MG63 (cell line): ENCODE results near the gene ZPLD1. TPM values are rescaled to one million over a fixed set of nuclear protein-coding genes. Genes with fewer than 3 reads are reported as not detected.

Experiments
- DNase-seq: peaks from one replicate; pipeline ENCODE4 v3.0.0-alpha.2; 2020
- H3K27me3 ChIP-seq: fragments of 250-450 bp; sonication (Bioruptor Pico); 2 replicates; pipeline ENCODE4 v1.5.1; 2020; ENCODE audit warnings: mild to moderate bottlenecking, moderate library complexity
- H3K36me3 ChIP-seq: fragments of 250-450 bp; sonication (Bioruptor Pico); 2 replicates; pipeline ENCODE4 v1.5.1; 2020; ENCODE audit warnings: mild to moderate bottlenecking, moderate library complexity
- H3K4me3 ChIP-seq: fragments of 250-450 bp; sonication (Bioruptor Pico); 2 replicates; pipeline ENCODE4 v1.5.1; 2020; ENCODE audit warnings: mild to moderate bottlenecking, moderate library complexity
- H3K9me3 ChIP-seq: fragments of 250-450 bp; sonication (Bioruptor Pico); 2 replicates; pipeline ENCODE4 v1.5.1; 2020; ENCODE audit warnings: mild to moderate bottlenecking, moderate library complexity
- total RNA-seq: library from RNA; depleted of rRNA; stranded (reverse); fragments of >200 nt; shearing (Covaris generic); gene quantifications from 2 replicates; pipeline ENCODE4 v1.2.3, GENCODE V29; 2014; ENCODE audit warnings: low replicate concordance

Gene ZPLD1
- total RNA-seq, 1 experiment from 2014 or later, result not detected

DNA sequence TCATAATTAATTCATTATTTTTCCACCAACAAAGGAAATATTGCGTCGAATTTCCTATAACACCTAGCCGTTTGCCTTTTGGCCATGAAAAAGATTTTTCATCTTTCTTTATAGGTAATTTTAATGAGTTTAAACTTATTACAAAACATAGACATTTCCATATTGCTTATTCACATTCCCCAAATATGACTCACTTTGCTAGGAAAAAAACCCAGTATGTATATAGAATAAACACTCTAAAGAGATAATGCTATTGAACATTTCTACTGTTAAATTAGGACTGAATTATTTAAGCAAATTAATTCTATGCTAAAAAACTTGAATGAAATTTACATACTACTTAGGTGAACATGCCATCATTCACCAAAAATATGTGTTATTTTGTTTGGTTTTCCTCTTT lies 16.2 kb downstream of the ZPLD1 start:
- H3K36me3 ChIP-seq, result no peaks in the 10 kb centered on the region
- no peak overlapping the region for H3K4me3 ChIP-seq
- no peak for DNase-seq
- H3K27me3 ChIP-seq, result no peaks in the 10 kb centered on the region
- H3K9me3 ChIP-seq, result no peaks in the 10 kb centered on the region

DNA sequence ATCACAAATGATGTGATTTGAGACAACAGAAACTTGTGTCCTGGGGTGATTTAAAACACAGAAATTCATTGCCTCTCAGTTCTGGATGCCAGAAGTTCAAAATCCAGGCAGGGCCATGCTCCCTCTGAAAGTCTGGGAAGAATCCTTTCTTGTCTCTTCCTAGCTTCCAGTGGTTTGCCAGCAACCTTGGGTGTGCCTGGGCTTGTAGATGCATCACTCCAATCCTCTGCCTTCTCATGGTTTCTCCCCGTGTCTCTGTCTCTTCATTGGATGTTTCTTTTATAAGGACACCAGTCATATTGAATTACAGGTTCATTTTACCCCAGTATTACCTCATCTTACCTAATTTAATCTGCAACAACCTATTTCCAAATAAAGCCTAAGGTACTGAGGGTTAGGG lies 16.7 kb downstream of the ZPLD1 start:
- Histone ChIP-seq H3K36me3 (no peaks in the 10 kb centered on the region), H3K27me3 (no peaks in the 10 kb centered on the region), H3K4me3 (no peak overlapping the region), H3K9me3 (no peaks in the 10 kb centered on the region)
- no peak for DNase-seq

DNA sequence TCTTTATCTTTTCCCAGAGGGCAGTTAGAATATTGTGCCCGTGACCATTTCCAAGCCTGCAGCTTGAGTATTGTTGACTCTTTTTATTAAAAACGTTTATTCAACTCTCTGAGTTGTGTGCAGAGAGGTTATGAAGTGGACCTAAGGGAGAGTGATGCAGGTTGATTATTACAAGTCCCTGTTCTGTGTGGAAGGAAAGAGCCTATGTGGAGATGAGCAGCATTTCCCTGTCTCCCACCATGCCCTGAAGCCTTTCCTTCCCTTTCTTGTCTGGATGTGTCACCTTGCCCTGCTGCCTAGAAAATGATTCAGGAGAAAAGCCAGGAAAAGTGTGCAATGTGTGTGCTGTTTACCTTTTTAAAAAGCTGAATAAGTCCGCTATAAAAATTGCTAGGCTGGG lies 19.4 kb downstream of the ZPLD1 start:
- Histone ChIP-seq H3K36me3 (no peaks in the 10 kb centered on the region), H3K4me3 (no peak overlapping the region), H3K9me3 (no peaks in the 10 kb centered on the region), H3K27me3 (no peaks in the 10 kb centered on the region)
- DNase-seq, result no peak

DNA sequence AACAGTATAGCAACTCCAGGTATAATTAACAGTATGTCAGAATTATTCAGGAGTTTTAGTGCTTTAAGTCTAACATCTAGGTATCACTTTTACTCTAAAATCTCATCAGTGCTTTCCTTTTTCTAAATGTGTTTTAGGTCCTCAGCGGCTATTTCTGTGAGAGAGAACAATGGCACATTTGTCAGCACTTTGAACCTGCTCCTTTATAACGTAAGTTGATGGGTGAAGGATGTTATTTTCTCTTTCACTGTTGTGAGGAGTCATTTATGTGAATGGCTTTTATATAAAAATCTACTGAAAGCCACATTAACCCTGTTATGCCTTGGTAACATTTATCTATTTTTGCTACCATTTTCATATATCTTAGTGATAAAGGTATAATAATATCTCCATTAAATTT lies 22.8 kb downstream of the ZPLD1 start:
- Histone ChIP-seq H3K4me3 (no peak overlapping the region), H3K9me3 (no peaks in the 10 kb centered on the region), H3K27me3 (no peaks in the 10 kb centered on the region), H3K36me3 (no peaks in the 10 kb centered on the region)
- DNase-seq, result no peak

DNA sequence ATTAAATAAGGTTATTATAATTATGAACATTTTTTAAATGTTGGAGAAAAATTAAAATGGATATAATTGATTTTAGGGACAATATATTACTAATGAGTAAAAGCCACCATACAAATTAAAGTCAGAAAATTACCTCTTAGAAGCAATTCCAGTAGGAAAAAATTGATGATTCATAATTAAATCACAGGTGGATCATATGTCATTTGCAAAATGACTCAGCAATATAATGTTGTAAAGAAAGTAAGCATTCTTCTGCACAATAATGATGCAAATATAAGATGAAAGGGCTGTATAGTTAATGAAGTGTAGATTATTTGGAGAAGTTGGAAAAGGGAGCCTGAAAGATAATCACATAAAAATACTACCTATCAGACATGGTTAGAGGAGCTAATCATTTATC lies 25.8 kb downstream of the ZPLD1 start:
- Histone ChIP-seq H3K9me3 (no peaks in the 10 kb centered on the region), H3K27me3 (peaks cover 6% of the 10 kb centered on the region; the same call in 1 of the 2 replicates), H3K4me3 (no peak overlapping the region), H3K36me3 (no peaks in the 10 kb centered on the region)
- no peak for DNase-seq

DNA sequence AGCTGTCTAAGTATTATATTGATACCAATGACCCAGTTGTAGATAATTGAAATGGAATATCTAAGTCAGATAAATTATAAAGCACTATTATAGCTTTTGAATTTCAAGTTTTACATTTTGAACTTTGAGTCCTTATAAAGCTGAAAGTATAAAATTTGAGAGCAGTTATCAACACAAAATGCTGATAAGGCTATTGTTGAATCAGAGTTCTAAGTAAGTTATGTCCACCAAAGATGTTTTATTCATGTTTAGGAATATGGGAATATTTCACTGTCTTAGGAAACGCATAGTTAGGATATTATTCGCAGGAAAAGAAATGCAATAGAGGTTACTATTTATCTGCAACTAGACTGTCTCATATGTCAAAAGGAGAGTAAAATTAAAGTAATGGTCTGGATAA lies 29.4 kb downstream of the ZPLD1 start:
- Histone ChIP-seq H3K27me3 (peaks cover 18% of the 10 kb centered on the region), H3K36me3 (no peaks in the 10 kb centered on the region), H3K4me3 (no peak overlapping the region), H3K9me3 (no peaks in the 10 kb centered on the region)
- no peak for DNase-seq

DNA sequence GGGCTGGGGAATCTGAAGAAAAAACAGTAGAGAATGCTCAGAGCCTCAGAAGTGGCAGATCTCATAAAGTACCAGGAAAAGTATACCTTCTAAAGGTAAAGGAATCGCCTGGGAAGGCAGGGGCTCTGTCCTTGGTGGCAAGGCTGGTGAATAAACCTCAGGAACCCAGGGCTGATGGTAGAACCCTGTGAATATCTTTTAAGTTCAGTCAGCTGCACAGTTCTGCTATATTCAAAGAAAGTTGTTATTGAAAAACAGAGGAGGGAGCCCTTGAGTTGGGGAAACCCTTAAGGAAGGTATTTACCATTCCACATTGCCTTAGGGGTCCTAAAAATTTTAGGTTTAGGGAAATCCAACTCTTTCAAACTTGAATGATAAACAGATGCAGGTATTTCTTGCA lies 31.2 kb downstream of the ZPLD1 start:
- no peak for DNase-seq
- Histone ChIP-seq H3K36me3 (no peaks in the 10 kb centered on the region), H3K27me3 (peaks cover 18% of the 10 kb centered on the region), H3K9me3 (no peaks in the 10 kb centered on the region), H3K4me3 (no peak overlapping the region)

DNA sequence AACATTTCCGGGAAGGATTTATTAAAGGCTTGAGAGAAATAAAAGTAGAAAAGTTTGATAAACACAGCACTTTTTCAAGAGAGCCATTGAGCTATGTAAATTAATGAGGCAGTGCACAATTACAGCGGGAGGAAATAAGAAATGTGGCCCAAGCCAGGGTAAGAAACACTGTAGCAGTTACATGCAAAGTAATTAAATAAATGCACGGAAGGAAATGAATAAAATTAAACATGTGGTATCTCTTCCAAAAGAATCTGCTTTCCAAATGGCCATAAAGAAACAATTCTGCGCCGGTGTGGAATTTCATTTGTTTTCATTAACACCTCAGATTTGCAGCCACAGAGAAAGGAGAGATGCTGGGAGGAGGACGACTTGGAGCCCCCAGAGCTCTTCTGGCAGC lies 35.3 kb downstream of the ZPLD1 start:
- Histone ChIP-seq H3K9me3 (no peaks in the 10 kb centered on the region), H3K27me3 (peaks cover 16% of the 10 kb centered on the region), H3K36me3 (no peaks in the 10 kb centered on the region), H3K4me3 (no peak overlapping the region)
- no peak for DNase-seq

DNA sequence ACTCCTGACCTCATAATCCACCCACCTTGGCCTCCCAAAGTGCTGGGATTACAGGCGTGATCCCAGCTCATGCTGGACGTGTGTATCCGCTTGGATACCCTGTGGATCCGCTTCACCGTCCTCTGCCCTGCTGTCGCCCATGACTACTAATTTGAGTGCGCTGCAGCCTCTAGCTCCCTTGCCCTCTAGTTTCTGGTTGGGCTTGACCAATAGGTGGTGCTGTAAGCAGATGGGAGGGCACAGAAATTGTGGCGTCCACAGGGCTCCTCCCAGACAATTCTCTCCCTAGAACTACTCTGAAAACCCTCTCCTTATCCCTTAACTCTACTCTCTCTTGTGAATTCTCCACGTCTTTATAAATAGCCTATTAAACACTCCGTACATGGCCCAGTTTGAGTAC lies 36.2 kb downstream of the ZPLD1 start:
- no peak overlapping the region for H3K4me3 ChIP-seq
- DNase-seq, result no peak

DNA sequence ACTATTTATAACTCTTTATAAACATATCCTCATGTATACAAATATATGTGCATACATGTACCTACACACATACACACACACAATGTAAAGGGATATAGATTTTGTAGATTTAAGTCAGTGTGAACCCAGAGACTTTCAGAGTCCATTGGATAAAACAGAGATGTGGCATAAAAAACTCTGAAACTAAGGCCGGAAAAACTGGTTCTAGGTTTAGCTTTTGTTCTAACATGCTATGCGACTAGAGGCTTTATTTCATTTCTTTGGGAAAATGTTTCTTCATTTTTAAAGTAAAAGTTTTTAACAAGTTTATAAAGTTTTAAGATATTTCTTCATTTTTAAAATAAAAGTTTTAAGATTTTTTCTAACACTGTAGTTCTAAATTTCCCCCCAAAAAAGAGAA lies 36.7 kb downstream of the ZPLD1 start:
- Histone ChIP-seq H3K4me3 (no peak overlapping the region), H3K9me3 (no peaks in the 10 kb centered on the region), H3K36me3 (no peaks in the 10 kb centered on the region), H3K27me3 (peaks cover 7% of the 10 kb centered on the region)
- no peak for DNase-seq

More for the DNA sequence above, 36.2 kb downstream of the ZPLD1 start:
- peaks cover 11% of the 10 kb centered on the region for H3K27me3 ChIP-seq
- no peaks in the 10 kb centered on the region for H3K9me3 ChIP-seq
- no peaks in the 10 kb centered on the region for H3K36me3 ChIP-seq

DNA sequence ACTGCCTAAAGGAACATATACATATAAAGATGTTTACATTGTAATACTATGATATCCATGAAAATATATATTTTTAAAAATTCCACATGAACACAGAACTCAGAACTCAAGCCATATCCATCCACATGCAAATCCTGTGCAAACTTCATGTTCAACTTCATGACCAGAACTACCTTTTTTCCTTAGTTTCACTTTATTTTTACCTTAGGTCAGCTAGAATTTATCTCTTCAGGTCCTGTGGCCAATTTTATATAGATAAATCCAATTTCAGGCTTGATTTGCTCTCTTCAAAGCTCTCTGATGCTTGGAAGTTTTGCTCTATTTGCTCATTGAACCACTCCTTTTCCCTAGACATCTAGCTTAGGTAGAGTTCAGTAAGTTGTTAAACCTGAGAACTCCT lies 38.8 kb downstream of the ZPLD1 start:
- Histone ChIP-seq H3K9me3 (no peaks in the 10 kb centered on the region), H3K27me3 (peaks cover 3% of the 10 kb centered on the region; the same call in 1 of the 2 replicates), H3K36me3 (no peaks in the 10 kb centered on the region), H3K4me3 (no peak overlapping the region)
- no peak for DNase-seq

DNA sequence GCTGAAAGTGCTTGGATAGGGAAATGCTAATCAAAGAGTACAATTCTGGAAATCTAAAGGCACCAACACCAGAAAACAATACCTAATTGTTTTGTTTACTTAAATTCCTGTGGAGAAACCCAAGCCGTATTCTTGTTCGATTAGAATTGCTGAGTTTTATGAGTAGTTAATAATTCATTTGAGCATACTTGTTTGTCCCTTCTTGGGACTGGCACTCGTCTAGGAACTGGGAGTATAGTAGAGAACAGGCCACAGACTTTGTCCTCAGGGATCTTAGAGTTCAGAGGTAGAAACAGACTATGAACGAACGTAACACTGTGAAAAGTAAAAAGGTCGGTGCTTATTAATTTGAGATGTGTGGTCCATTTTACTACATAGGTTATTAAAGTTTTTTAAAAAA lies 39.4 kb downstream of the ZPLD1 start:
- peaks cover 3% of the 10 kb centered on the region; the same call in 1 of the 2 replicates for H3K27me3 ChIP-seq
- H3K4me3 ChIP-seq, result no peak overlapping the region
- DNase-seq, result no peak
- H3K36me3 ChIP-seq, result no peaks in the 10 kb centered on the region
- no peaks in the 10 kb centered on the region for H3K9me3 ChIP-seq

DNA sequence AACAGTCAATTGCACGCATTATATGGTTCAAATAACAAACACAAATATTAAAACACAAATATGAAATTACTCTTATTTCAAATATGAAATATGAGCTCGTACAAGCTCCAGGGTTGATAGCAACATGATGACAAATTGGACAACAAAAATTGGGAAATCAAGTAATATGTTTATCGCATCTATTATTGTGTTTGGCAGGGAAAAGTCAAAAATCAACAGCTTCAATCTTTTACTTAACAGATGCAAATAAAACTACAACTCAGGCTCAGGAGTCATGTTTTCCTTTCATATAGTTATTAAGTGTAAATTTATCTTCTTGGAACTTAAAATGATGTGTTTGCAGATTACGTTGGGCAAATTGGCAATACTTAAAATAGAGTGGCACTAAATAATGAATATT lies 41.4 kb downstream of the ZPLD1 start:
- DNase-seq, result no peak

DNA sequence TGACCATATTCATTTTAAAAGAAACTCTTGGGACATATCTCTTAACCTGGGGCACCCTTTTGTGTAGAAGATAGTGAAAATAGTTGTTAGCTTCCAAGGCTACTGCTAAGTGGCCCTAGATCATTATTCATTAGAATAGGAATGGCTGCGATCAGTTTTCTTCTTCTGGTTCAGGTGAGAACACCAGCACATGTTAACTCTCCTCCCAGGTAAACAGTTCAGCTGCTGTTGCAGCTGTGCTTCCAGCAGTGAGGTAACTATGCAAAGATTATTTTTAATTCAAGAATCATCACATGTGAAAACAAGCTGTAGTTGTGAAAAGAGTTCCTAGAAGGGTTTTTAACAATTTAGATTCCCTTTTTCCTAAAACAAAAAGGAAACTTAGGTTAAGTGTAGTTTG lies 43.3 kb downstream of the ZPLD1 start:
- no peaks in the 10 kb centered on the region for H3K36me3 ChIP-seq
- DNase-seq, result no peak
- H3K27me3 ChIP-seq, result 0 out of 2 replicates have a peak, but pooled peaks cover 3% of the 10 kb centered on the region
- H3K4me3 ChIP-seq, result no peak overlapping the region
- no peaks in the 10 kb centered on the region for H3K9me3 ChIP-seq

More for the DNA sequence above, 41.4 kb downstream of the ZPLD1 start:
- H3K4me3 ChIP-seq, result no peak overlapping the region
- no peaks in the 10 kb centered on the region for H3K36me3 ChIP-seq
- 0 out of 2 replicates have a peak, but pooled peaks cover 3% of the 10 kb centered on the region for H3K27me3 ChIP-seq
- no peaks in the 10 kb centered on the region for H3K9me3 ChIP-seq

DNA sequence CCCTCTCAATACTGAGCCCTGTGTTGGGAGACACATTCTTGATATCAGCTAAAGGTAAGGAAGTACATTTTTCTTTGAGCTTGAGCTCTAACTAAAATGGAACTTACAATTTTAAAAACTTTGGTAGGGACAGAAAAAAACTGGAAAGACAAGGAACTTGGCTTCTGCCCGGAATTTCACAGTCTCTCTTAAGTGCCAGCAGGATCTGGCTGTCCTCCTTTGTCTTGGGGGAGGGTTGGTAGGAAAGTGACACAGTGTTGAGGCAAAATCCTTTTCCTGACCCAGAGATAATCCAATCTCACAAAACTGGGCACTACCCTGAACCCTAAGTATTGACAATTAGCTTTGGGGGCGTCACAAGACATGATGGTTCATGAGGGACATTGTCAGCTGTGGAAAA lies 45.3 kb downstream of the ZPLD1 start:
- Histone ChIP-seq H3K27me3 (0 out of 2 replicates have a peak, but pooled peaks cover 3% of the 10 kb centered on the region), H3K9me3 (no peaks in the 10 kb centered on the region), H3K36me3 (no peaks in the 10 kb centered on the region), H3K4me3 (no peak overlapping the region)
- no peak for DNase-seq

DNA sequence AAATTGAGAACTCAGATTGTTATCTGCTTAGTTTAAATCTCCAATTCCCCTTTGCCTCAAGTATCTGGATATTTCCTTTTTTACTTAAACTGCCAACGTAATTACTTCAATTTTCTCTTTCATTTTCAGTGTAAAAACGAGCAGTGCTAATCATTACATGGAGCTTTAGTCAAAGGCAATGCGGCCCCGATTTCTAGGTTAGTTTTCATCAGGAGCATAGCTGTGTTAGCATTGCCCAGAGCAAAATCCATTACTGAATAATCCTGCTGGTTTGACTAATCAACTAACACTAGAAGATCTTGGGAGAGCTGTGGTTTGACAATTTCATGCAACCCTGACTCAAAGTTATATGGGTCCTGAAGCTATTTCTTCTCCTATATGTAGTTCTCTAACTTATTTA lies 46.2 kb downstream of the ZPLD1 start:
- Histone ChIP-seq H3K9me3 (no peaks in the 10 kb centered on the region), H3K4me3 (no peak overlapping the region), H3K27me3 (0 out of 2 replicates have a peak, but pooled peaks cover 3% of the 10 kb centered on the region), H3K36me3 (no peaks in the 10 kb centered on the region)
- DNase-seq, result no peak

DNA sequence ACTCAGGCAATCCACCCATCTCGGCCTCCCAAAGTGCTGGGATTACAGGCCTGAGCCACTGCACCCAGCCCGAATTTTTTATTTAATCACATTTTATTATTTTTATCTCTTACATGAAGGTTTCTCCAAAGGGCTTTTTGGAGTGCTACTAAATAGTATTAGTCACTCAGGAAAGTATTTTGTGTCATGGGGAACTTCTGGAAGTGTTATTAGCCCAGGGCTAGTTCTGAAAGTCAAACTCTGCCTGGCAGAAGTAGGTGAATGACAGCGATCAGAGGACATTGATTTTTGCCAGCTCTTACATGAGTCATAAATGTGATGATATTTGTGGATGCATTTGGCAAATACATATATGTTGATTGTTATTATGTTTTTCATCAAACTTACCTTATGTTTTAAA lies 48.7 kb downstream of the ZPLD1 start:
- 0 out of 2 replicates have a peak, but pooled peaks cover 3% of the 10 kb centered on the region for H3K27me3 ChIP-seq
- no peak for DNase-seq
- H3K36me3 ChIP-seq, result no peaks in the 10 kb centered on the region
- no peak overlapping the region for H3K4me3 ChIP-seq
- no peaks in the 10 kb centered on the region for H3K9me3 ChIP-seq

DNA sequence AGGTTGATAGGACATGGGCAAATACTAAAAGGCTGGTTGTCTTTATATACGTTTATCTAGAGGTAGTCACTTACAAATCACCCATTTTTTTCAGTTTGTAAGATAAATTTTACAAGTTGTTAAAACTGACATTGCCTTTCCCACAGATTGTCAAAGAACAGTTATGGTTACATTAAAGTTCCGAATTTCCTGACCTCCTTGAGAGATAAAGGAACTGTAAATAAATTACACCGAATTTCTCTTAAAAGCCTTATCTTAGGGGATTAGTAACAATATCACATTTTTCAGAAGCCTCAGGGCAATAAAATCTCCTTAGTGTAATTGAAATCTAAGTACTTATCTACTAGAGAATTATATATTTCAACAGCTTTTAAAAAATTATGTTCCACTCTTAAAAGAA lies 49.5 kb downstream of the ZPLD1 start:
- Histone ChIP-seq H3K36me3 (no peaks in the 10 kb centered on the region), H3K4me3 (no peak overlapping the region), H3K9me3 (no peaks in the 10 kb centered on the region), H3K27me3 (no peaks in the 10 kb centered on the region)
- no peak for DNase-seq

DNA sequence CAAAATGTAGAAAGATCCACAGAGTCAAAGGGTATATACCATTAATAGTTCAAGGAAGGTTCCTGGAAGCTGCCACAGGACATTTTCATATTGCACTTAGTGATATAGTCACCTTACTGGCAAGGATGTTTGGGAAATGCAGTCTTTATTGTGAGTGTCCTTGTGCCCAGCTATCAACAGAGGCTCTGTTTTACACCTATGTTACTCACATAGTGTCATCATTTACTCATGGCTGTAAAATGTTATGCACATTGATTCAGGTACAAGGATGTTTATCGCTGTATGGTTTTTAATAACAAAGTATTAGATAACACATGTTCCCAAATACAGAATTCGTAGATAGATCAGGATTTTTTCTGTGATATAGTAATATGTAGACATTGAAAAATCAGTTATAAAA lies 50.9 kb downstream of the ZPLD1 start:
- no peaks in the 10 kb centered on the region for H3K9me3 ChIP-seq
- no peak for DNase-seq
- H3K4me3 ChIP-seq, result no peak overlapping the region
- H3K27me3 ChIP-seq, result no peaks in the 10 kb centered on the region
- H3K36me3 ChIP-seq, result no peaks in the 10 kb centered on the region
